Left ventricle myocardium inferior (tissue), 1 donor: Measurements from ENCODE around the gene NCK2. TPM values are rescaled to one million over a fixed set of nuclear protein-coding genes. Genes with fewer than 3 reads are reported as not detected.

Experiments
- DNase-seq: peaks from one replicate; pipeline ENCODE4 v3.0.0-alpha.2; 2020
- H3K27ac ChIP-seq: fragments of 200-600 bp; replicated peaks from 2 replicates; pipeline ENCODE4 v1.8.0; 2021
- H3K27me3 ChIP-seq: fragments of 200-600 bp; 2 replicates; pipeline ENCODE4 v1.8.0; 2021; ENCODE audit warnings: low read depth
- H3K36me3 ChIP-seq: fragments of 200-600 bp; 2 replicates; pipeline ENCODE4 v1.8.0; 2021
- H3K4me1 ChIP-seq: fragments of 200-600 bp; 2 replicates; pipeline ENCODE4 v1.8.0; 2021
- H3K4me3 ChIP-seq: fragments of 200-600 bp; 2 replicates; pipeline ENCODE4 v1.8.0; 2021; ENCODE audit warnings: mild to moderate bottlenecking, moderate library complexity
- H3K9me3 ChIP-seq: fragments of 200-600 bp; replicated peaks from 2 replicates; pipeline ENCODE4 v1.8.0; 2021
- intact Hi-C: fragments of 100-400 bp; cut with micrococcal nuclease; formaldehyde crosslinking; loops from one replicate; pipeline ENCODE4 v1.11.0; 2022
- total RNA-seq: library from RNA; stranded (reverse); fragmentation: NEBNext Ultra II Directional; extraction: Animal tissue kit (Norgen Biotek cat#: 25700); gene quantifications from one replicate; pipeline ENCODE4 v1.2.1, GENCODE V29; 2021
- TF ChIP-seq, protein P1 (sequence below): fragments of 200-600 bp; IDR thresholded peaks from 2 replicates; pipeline ENCODE4 v1.8.0; 2021; ENCODE audit warnings: antibody characterized with exemption, mild to moderate bottlenecking, borderline replicate concordance
- donor health status: DM: no; HTN: yes; CAD: no; lungs with severe emphysema.

Gene NCK2
- total RNA-seq, 1 donor from 2014 or later = 24.7 TPM

DNA sequence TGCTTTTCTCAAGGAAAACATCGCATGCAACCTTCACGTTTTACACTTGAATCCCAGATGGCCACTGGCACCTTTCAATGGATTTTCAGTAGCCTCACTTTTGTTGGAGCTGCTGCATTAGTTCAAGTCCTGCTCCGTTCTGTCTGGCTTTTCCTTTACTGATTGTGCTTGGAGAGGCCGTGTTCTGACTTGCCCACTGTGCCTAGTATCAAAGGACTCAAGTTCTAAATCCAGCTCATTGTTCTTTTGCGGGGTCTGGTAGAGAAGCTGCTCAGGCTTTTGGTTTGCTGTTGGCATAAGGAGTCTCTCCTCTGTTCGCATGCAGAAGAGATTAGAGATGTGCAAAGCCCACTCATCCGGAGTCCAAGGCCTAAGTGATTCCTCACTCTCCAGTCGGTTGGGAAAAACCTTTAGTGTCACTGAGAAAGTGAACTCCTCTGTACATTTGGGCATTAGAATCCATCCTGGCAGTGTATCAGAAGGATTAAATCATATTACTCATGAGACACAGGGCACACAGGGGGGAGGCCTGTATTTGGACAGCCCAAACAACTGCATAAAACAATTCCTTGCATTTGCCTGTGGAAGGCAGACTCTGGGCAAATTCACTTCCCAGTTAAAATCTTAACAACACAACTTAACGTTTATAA is 69.7 kb downstream of the NCK2 start:
- Histone ChIP-seq H3K27me3 (no peaks in the 10 kb centered on the region), H3K27ac (no peak overlapping the region), H3K4me3 (no peak overlapping the region), H3K36me3 (peaks cover 13% of the 10 kb centered on the region), H3K9me3 (no peaks in the 10 kb centered on the region), H3K4me1 (peaks cover 61% of the 10 kb centered on the region)
- TF ChIP-seq, protein P1, sequence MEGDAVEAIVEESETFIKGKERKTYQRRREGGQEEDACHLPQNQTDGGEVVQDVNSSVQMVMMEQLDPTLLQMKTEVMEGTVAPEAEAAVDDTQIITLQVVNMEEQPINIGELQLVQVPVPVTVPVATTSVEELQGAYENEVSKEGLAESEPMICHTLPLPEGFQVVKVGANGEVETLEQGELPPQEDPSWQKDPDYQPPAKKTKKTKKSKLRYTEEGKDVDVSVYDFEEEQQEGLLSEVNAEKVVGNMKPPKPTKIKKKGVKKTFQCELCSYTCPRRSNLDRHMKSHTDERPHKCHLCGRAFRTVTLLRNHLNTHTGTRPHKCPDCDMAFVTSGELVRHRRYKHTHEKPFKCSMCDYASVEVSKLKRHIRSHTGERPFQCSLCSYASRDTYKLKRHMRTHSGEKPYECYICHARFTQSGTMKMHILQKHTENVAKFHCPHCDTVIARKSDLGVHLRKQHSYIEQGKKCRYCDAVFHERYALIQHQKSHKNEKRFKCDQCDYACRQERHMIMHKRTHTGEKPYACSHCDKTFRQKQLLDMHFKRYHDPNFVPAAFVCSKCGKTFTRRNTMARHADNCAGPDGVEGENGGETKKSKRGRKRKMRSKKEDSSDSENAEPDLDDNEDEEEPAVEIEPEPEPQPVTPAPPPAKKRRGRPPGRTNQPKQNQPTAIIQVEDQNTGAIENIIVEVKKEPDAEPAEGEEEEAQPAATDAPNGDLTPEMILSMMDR = no peak
- intact Hi-C loops = no loop called here
- no peak for DNase-seq

DNA sequence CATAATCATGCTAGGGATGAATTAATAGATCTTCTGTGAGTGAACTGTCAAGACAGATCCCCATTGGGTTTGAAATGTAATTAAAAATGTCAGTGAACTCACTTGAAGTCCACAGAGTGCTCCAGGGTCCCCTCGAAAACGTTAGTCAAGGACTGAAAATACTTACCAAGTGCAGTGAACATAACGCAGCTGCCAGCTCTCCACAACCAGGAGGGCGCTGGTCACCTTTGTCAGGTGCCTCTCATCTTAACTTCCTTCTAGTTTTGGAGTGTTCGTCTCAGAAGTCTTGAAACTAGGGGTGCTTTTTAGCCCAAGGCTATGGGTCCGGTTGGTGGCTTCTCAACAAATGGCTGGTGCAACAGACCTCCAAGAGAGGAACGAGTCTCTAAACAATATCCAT is 70.7 kb downstream of the NCK2 start:
- H3K27ac ChIP-seq = no peak overlapping the region
- DNase-seq = no peak
- no peaks in the 10 kb centered on the region for H3K9me3 ChIP-seq
- intact Hi-C loops = no loop called here
- H3K27me3 ChIP-seq = no peaks in the 10 kb centered on the region
- H3K36me3 ChIP-seq = peaks cover 13% of the 10 kb centered on the region
- TF ChIP-seq, protein P1 = no peak
- no peak overlapping the region for H3K4me3 ChIP-seq
- peaks cover 53% of the 10 kb centered on the region for H3K4me1 ChIP-seq

DNA sequence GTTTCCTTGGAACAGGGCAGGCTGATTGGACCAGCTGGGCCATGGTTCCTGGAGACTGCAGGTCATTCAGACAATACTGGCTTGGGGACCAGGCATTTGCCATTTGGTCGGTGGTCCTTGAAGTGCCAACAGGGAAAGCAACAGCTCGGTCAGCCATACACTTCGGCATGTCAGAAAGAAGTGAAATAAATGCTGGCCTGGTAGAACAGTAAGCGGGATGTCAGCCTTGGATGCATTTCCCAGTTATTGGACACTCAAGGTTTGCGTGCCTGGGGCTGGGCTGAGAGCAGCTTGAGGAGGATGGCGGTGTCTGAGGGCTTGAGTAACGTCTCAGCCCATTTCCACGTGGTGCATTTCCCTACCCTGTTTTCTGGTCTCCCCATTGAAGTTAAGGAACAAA is 75.4 kb downstream of the NCK2 start:
- DNase-seq = no peak
- Histone ChIP-seq H3K27me3 (no peaks in the 10 kb centered on the region), H3K9me3 (no peaks in the 10 kb centered on the region), H3K4me3 (no peak overlapping the region), H3K27ac (no peak overlapping the region), H3K4me1 (peaks cover 47% of the 10 kb centered on the region), H3K36me3 (peaks cover 13% of the 10 kb centered on the region)
- TF ChIP-seq, protein P1 = no peak
- intact Hi-C loops = no loop called here

DNA sequence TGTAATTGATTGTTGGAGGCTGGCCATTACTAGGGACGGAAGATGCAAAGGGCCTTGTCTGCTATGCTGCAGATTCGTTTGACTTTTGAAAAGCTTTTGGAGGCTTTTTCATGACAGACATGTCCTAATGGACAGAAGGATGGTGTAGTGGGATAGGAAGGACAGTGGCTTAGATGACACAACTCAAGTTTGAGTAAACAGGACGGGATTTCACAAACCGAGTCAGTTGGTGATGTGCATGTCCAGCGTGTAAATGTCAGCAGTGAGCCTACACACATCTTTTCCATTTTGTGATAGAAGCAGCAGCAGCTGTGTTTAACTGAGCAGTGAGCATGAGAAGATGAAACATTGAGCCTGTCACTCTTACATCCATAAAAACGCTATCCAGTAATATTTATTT is 76.0 kb downstream of the NCK2 start:
- intact Hi-C loops = no loop called here
- peaks cover 13% of the 10 kb centered on the region for H3K36me3 ChIP-seq
- H3K4me3 ChIP-seq = no peak overlapping the region
- TF ChIP-seq, protein P1 = no peak
- H3K27me3 ChIP-seq = no peaks in the 10 kb centered on the region
- H3K9me3 ChIP-seq = no peaks in the 10 kb centered on the region
- no peak for DNase-seq
- H3K27ac ChIP-seq = no peak overlapping the region
- H3K4me1 ChIP-seq = peaks cover 43% of the 10 kb centered on the region

DNA sequence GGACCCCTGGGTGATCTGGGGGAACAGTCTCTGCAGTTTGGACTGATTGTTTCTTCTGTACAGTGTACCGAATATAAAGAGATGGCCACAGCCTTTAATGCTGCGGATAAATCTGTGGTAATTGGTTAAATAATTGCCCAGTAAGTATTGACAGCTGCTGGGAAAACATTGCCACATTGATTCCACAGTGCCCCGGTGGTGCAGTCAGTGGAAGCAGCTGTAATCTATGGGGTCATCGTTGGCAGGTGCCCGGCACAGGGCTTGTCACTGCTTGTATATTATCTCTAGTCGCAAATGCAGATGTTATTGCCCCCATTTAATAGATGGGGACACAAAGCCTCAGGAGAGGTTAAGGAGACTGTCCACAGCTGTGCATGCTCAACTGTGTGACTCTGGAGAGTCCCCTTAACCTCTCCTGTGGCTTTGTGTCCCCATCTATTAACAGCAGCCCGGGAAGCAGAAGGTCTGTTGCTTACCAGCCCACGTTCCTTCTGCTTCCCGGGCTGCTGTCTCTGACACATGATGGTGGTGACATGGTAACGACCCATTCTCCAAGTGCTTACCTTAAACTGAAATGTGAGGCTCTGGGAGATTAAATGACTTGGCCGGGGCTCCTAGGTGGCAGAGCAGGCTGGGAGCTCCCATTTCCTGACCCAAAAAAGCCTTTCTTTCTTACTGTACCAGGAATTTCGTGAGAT is 76.9 kb downstream of the NCK2 start:
- Histone ChIP-seq H3K4me1 (peaks cover 39% of the 10 kb centered on the region), H3K4me3 (no peak overlapping the region), H3K36me3 (peaks cover 9% of the 10 kb centered on the region), H3K9me3 (peaks cover 2% of the 10 kb centered on the region), H3K27me3 (no peaks in the 10 kb centered on the region), H3K27ac (no peak overlapping the region)
- intact Hi-C loops = no loop called here
- TF ChIP-seq, protein P1 = no peak
- no peak for DNase-seq
